IMR-90 (cell line): ENCODE results near the gene LRRTM4. TPM values are rescaled to one million over a fixed set of nuclear protein-coding genes. Genes with fewer than 3 reads are reported as not detected.

Experiments
- ATAC-seq: fragments of 200-7000 bp; cut with Tn5 transposase; 2 replicates; pipeline ENCODE4 v1.9.1; 2020; ENCODE audit warnings: low read depth, mild to moderate bottlenecking, moderate library complexity
- BruUV-seq: library from RNA; stranded (reverse); fragments of 400-500 nt; replicated peaks from 2 replicates; lab custom pipeline; 2021; lab: Mats Ljungman, UMichigan
- CTCF ChIA-PET: fragments of 300-600 bp; formaldehyde crosslinking; extraction: SDS; loops from one replicate; lab custom pipeline; 2021; ENCODE audit warnings: antibody characterized with exemption; lab: Yijun Ruan, JAX
- POLR2A ChIA-PET: fragments of 300-600 bp; sonication (Branson Sonifier 250); formaldehyde crosslinking; loops from one replicate; lab custom pipeline; 2022; ENCODE audit warnings: antibody characterized with exemption; ENCODE audit not compliant: unreplicated experiment; lab: Charles Lee
- DNase-seq: peaks from one replicate; pipeline ENCODE4 v3.0.0; 2013
- H2AFZ ChIP-seq: replicated peaks from 2 replicates; pipeline ENCODE3; 2013; ENCODE audit warnings: low read length, mild to moderate bottlenecking; ENCODE audit not compliant: poor library complexity
- H2AK5ac ChIP-seq: 2 replicates; pipeline ENCODE4 v1.6.1; 2013; ENCODE audit warnings: low read depth, low read length, inconsistent platforms
- H2AK9ac ChIP-seq: replicated peaks from 2 replicates; pipeline ENCODE3; 2013; ENCODE audit warnings: mild to moderate bottlenecking, low read depth, low read length, moderate library complexity; ENCODE audit not compliant: poor library complexity
- H2BK120ac ChIP-seq: 2 replicates; pipeline ENCODE4 v1.6.1; 2013; ENCODE audit warnings: low read depth, low read length, inconsistent platforms
- H2BK15ac ChIP-seq: 3 replicates; pipeline ENCODE4 v1.6.1; 2013; ENCODE audit warnings: low read depth, low read length, inconsistent platforms
- H2BK20ac ChIP-seq: 2 replicates; pipeline ENCODE4 v1.6.1; 2013; ENCODE audit warnings: low read depth, mild to moderate bottlenecking, inconsistent platforms, low read length, moderate library complexity
- H2BK5ac ChIP-seq: 2 replicates; pipeline ENCODE4 v1.6.1; 2013; ENCODE audit warnings: mild to moderate bottlenecking, low read depth, low read length, inconsistent platforms; ENCODE audit not compliant: poor library complexity, severe bottlenecking
- H3K14ac ChIP-seq: replicated peaks from 2 replicates; pipeline ENCODE4 v1.6.1; 2013; ENCODE audit warnings: low read depth, low read length, inconsistent platforms
- H3K18ac ChIP-seq: 2 replicates; pipeline ENCODE4 v1.6.1; 2013; ENCODE audit warnings: low read depth, low read length, control low read depth
- H3K23ac ChIP-seq: 2 replicates; pipeline ENCODE4 v1.6.1; 2013; ENCODE audit warnings: low read depth, low read length, inconsistent platforms
- H3K27ac ChIP-seq: 2 replicates; pipeline ENCODE4 v1.5.1; 2013; ENCODE audit warnings: mild to moderate bottlenecking, control low read depth, low read length; ENCODE audit not compliant: insufficient read depth
- H3K27me3 ChIP-seq: 2 replicates; pipeline ENCODE4 v1.6.1; 2013; ENCODE audit warnings: low read length; ENCODE audit not compliant: control insufficient read depth, insufficient read depth
- H3K36me3 ChIP-seq: 2 replicates; pipeline ENCODE4 v1.6.1; 2013; ENCODE audit warnings: low read length, mixed read lengths; ENCODE audit not compliant: control insufficient read depth, insufficient read depth
- H3K4ac ChIP-seq: 2 replicates; pipeline ENCODE4 v1.6.1; 2013; ENCODE audit warnings: low read depth, low read length, inconsistent platforms
- H3K4me1 ChIP-seq: 2 replicates; pipeline ENCODE4 v1.6.1; 2013; ENCODE audit warnings: low read length, mixed read lengths; ENCODE audit not compliant: control insufficient read depth, insufficient read depth
- H3K4me2 ChIP-seq: 2 replicates; pipeline ENCODE4 v1.6.1; 2013; ENCODE audit warnings: low read depth, mild to moderate bottlenecking, control low read depth, low read length, moderate library complexity
- H3K4me3 ChIP-seq: 2 replicates; pipeline ENCODE4 v1.5.1; 2013; ENCODE audit warnings: low read depth, mild to moderate bottlenecking, control low read depth, low read length, moderate library complexity; ENCODE audit not compliant: insufficient read depth
- H3K56ac ChIP-seq: 2 replicates; pipeline ENCODE4 v1.6.1; 2013; ENCODE audit warnings: low read length, inconsistent platforms; ENCODE audit not compliant: insufficient read depth; ENCODE audit errors: extremely low read depth
- H3K79me1 ChIP-seq, 2 experiments: 2 replicates each; pipeline ENCODE4 v1.6.1; 2013; ENCODE audit warnings: low read length in 2 of 2, inconsistent platforms in 1 of 2, low read depth in 1 of 2
- H3K9ac ChIP-seq: 2 replicates; pipeline ENCODE4 v1.6.1; 2013; ENCODE audit warnings: low read depth, low read length, control low read depth
- H3K9me1 ChIP-seq: 2 replicates; pipeline ENCODE4 v1.6.1; 2013; ENCODE audit warnings: low read length, inconsistent platforms; ENCODE audit not compliant: insufficient read depth
- H3K9me3 ChIP-seq: 2 replicates; pipeline ENCODE4 v1.6.1; 2013; ENCODE audit warnings: low read length; ENCODE audit not compliant: control insufficient read depth, insufficient read depth
- H4K20me1 ChIP-seq: 2 replicates; pipeline ENCODE4 v1.6.1; 2013; ENCODE audit warnings: low read length, inconsistent platforms; ENCODE audit not compliant: insufficient read depth
- H4K5ac ChIP-seq: 2 replicates; pipeline ENCODE4 v1.6.1; 2013; ENCODE audit warnings: mild to moderate bottlenecking, low read depth, low read length, control low read depth
- H4K8ac ChIP-seq, 2 experiments: 2 replicates each; pipeline ENCODE4 v1.6.1; 2013; ENCODE audit warnings: low read depth in 2 of 2, low read length in 2 of 2, control low read depth in 1 of 2, inconsistent platforms in 1 of 2
- H4K91ac ChIP-seq: 2 replicates; pipeline ENCODE4 v1.6.1; 2013; ENCODE audit warnings: low read depth, low read length, inconsistent platforms; ENCODE audit not compliant: insufficient read depth
- BHLHE40 ChIP-seq: fragments of 150-350 bp; IDR thresholded peaks from 2 replicates; pipeline ENCODE4 v1.6.1; 2016; ENCODE audit warnings: mild to moderate bottlenecking, low read depth, low read length
- CEBPB ChIP-seq: IDR thresholded peaks from 2 replicates; pipeline ENCODE4 v1.6.1; 2012; ENCODE audit warnings: low read depth, low read length, improper control_type of control experiment
- CHD1 ChIP-seq: IDR thresholded peaks from 2 replicates; pipeline ENCODE4 v1.6.1; 2012; ENCODE audit warnings: low read depth, low read length, improper control_type of control experiment
- FOS ChIP-seq: fragments of 150-350 bp; IDR thresholded peaks from 2 replicates; pipeline ENCODE4 v1.6.1; 2016; ENCODE audit warnings: low read depth, low read length
- MAFK ChIP-seq: IDR thresholded peaks from 2 replicates; pipeline ENCODE4 v1.6.1; 2012; ENCODE audit warnings: low read depth, low read length, improper control_type of control experiment
- MAZ ChIP-seq: IDR thresholded peaks from 2 replicates; pipeline ENCODE4 v1.6.1; 2012; ENCODE audit warnings: low read depth, mild to moderate bottlenecking, low read length, improper control_type of control experiment, moderate library complexity, borderline replicate concordance
- MXI1 ChIP-seq: IDR thresholded peaks from 2 replicates; pipeline ENCODE4 v1.6.1; 2012; ENCODE audit warnings: low read depth, mild to moderate bottlenecking, low read length, moderate library complexity, borderline replicate concordance
- NFE2L2 ChIP-seq: fragments of 150-350 bp; IDR thresholded peaks from 2 replicates; pipeline ENCODE4 v1.6.1; 2016; ENCODE audit warnings: low read depth, mild to moderate bottlenecking, low read length
- POLR2A ChIP-seq: IDR thresholded peaks from 2 replicates; pipeline ENCODE4 v1.6.1; 2012; ENCODE audit warnings: mild to moderate bottlenecking, low read depth, low read length
- RAD21 ChIP-seq: IDR thresholded peaks from 2 replicates; pipeline ENCODE4 v1.6.1; 2012; ENCODE audit warnings: low read length, improper control_type of control experiment
- RCOR1 ChIP-seq: IDR thresholded peaks from 2 replicates; pipeline ENCODE4 v1.6.1; 2012; ENCODE audit warnings: mild to moderate bottlenecking, low read length, improper control_type of control experiment; ENCODE audit not compliant: insufficient replicate concordance
- RFX5 ChIP-seq: IDR thresholded peaks from 2 replicates; pipeline ENCODE4 v1.8.0; 2012; ENCODE audit warnings: low read depth, mild to moderate bottlenecking, low read length, moderate library complexity
- SMC3 ChIP-seq: fragments of 150-350 bp; IDR thresholded peaks from 2 replicates; pipeline ENCODE4 v1.6.1; 2016; ENCODE audit warnings: low read depth, mild to moderate bottlenecking, antibody characterized with exemption, low read length, moderate library complexity
- dilution Hi-C: fragments of 300-500 bp; cut with HindIII; formaldehyde crosslinking; loops from one replicate; pipeline ENCODE4 v1.14.3; 2018; ENCODE audit warnings: low sequenced_read_pairs; ENCODE audit not compliant: unreplicated experiment
- in situ Hi-C: fragments of 300-500 bp; cut with MboI; formaldehyde crosslinking; loops from 3 replicates; pipeline ENCODE4 v1.14.3; 2019; ENCODE audit warnings: low sequenced_read_pairs, inconsistent platforms, mixed read lengths
- intact Hi-C: fragments of 100-400 bp; cut with micrococcal nuclease; formaldehyde crosslinking; loops from 2 replicates; pipeline ENCODE4 v1.10.0; 2022
- polyA plus RNA-seq, 3 experiments: library from polyadenylated mRNA; depleted of rRNA; stranded (reverse); fragments of >200 nt; gene quantifications; 2 replicates each; pipeline ENCODE4 v1.2.3, GENCODE V29; 2012; ENCODE audit warnings: low replicate concordance in 1 of 3
- total RNA-seq: library from RNA; depleted of rRNA; stranded (reverse); fragments of >200 nt; gene quantifications from 2 replicates; pipeline ENCODE4 v1.2.3, GENCODE V29; 2012
- TF ChIP-seq, protein P1 (sequence below): fragments of 150-350 bp; IDR thresholded peaks from 2 replicates; pipeline ENCODE4 v1.6.1; 2017; ENCODE audit warnings: mild to moderate bottlenecking, antibody characterized with exemption, low read length, low read depth
- TF ChIP-seq, protein P2 (sequence below): conservative IDR thresholded peaks from 2 replicates; pipeline ENCODE4 v1.5.1; 2012; ENCODE audit warnings: mild to moderate bottlenecking, low read depth, low read length, improper control_type of control experiment
- TF ChIP-seq, protein P3 (sequence below): fragments of 150-350 bp; IDR thresholded peaks from 2 replicates; pipeline ENCODE4 v1.6.1; 2016; ENCODE audit warnings: low read depth, mild to moderate bottlenecking, low read length, moderate library complexity, borderline replicate concordance

The LRRTM4 gene
- total and polyA plus RNA-seq, 2 of the 4 experiments (the other 2 are of a cell fraction): not detected

GRCh38 chr2:77391119-77391518 is 131.1 kb downstream of the LRRTM4 start:
- Histone ChIP-seq H4K20me1 (no peaks in the 10 kb centered on the region), H2AK5ac (no peak overlapping the region), H3K27ac (no peak overlapping the region), H3K9me3 (no peaks in the 10 kb centered on the region), H3K14ac (no peak overlapping the region), H3K27me3 (no peaks in the 10 kb centered on the region), H4K91ac (no peak overlapping the region), H3K9me1 (no peaks in the 10 kb centered on the region), H4K5ac (no peak overlapping the region), H3K56ac (no peak overlapping the region), H3K36me3 (no peaks in the 10 kb centered on the region), H2BK120ac (no peak overlapping the region), H3K4me1 (no peaks in the 10 kb centered on the region), H2BK15ac (no peak overlapping the region), H2BK5ac (no peak overlapping the region), H3K4me2 (no peak overlapping the region), H4K8ac (no peak overlapping the region), H3K9ac (no peak overlapping the region), H2BK20ac (no peak overlapping the region), H3K18ac (no peak overlapping the region), H3K4me3 (no peak overlapping the region), H2AK9ac (no peak overlapping the region), H2AFZ (no peak overlapping the region), H3K23ac (no peak overlapping the region), H3K79me1 (no peaks in the 10 kb centered on the region), H3K4ac (no peak overlapping the region)
- no TSS peak for BruUV-seq
- no peak for DNase-seq
- TF ChIP-seq RFX5 (no peak), RAD21 (no peak), FOS (no peak), MAFK (no peak), RCOR1 (no peak), NFE2L2 (no peak), SMC3 (no peak), MAZ (no peak), POLR2A (no peak), MXI1 (no peak), CHD1 (no peak), CEBPB (no peak), BHLHE40 (no peak)
- TF ChIP-seq, protein P1, sequence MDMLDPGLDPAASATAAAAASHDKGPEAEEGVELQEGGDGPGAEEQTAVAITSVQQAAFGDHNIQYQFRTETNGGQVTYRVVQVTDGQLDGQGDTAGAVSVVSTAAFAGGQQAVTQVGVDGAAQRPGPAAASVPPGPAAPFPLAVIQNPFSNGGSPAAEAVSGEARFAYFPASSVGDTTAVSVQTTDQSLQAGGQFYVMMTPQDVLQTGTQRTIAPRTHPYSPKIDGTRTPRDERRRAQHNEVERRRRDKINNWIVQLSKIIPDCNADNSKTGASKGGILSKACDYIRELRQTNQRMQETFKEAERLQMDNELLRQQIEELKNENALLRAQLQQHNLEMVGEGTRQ: no peak
- TF ChIP-seq, protein P2, sequence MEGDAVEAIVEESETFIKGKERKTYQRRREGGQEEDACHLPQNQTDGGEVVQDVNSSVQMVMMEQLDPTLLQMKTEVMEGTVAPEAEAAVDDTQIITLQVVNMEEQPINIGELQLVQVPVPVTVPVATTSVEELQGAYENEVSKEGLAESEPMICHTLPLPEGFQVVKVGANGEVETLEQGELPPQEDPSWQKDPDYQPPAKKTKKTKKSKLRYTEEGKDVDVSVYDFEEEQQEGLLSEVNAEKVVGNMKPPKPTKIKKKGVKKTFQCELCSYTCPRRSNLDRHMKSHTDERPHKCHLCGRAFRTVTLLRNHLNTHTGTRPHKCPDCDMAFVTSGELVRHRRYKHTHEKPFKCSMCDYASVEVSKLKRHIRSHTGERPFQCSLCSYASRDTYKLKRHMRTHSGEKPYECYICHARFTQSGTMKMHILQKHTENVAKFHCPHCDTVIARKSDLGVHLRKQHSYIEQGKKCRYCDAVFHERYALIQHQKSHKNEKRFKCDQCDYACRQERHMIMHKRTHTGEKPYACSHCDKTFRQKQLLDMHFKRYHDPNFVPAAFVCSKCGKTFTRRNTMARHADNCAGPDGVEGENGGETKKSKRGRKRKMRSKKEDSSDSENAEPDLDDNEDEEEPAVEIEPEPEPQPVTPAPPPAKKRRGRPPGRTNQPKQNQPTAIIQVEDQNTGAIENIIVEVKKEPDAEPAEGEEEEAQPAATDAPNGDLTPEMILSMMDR: no peak
- TF ChIP-seq, protein P3, sequence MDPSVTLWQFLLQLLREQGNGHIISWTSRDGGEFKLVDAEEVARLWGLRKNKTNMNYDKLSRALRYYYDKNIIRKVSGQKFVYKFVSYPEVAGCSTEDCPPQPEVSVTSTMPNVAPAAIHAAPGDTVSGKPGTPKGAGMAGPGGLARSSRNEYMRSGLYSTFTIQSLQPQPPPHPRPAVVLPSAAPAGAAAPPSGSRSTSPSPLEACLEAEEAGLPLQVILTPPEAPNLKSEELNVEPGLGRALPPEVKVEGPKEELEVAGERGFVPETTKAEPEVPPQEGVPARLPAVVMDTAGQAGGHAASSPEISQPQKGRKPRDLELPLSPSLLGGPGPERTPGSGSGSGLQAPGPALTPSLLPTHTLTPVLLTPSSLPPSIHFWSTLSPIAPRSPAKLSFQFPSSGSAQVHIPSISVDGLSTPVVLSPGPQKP: no peak
- dilution Hi-C loops: no loop called here
- in situ Hi-C loops: no loop called here
- intact Hi-C loops: no loop called here
- ChIA-PET CTCF (no interaction called here), POLR2A (interaction anchor here (0.6 kb wide), 1 partner anchor 38 kb away, joined by 3 read pairs; no protein-coding TSS in a partner anchor)
- ATAC-seq: no peak
